HG02973 (cell line): ENCODE data around the gene COL4A6.

Source experiments
- ATAC-seq: cut with Tn5 transposase; IDR thresholded peaks from one replicate; pipeline ENCODE4 v1.9.1; 2021; ENCODE audit warnings: moderate library complexity; ENCODE audit not compliant: unreplicated experiment

Gene COL4A6

GRCh38 chrX:108163333-108164082, 274.7 kb downstream of the COL4A6 start:
- no peak for ATAC-seq

GRCh38 chrX:108162265-108162664, 276.0 kb downstream of the COL4A6 start:
- no peak for ATAC-seq

GRCh38 chrX:108160309-108160708, 277.9 kb downstream of the COL4A6 start:
- no peak for ATAC-seq

GRCh38 chrX:108159028-108159670, 279.1 kb downstream of the COL4A6 start:
- no peak for ATAC-seq

- no peak for ATAC-seq
Measured at GRCh38 chrX:108157628-108158027, 280.6 kb downstream of the COL4A6 start.

GRCh38 chrX:108156934-108157466, 281.2 kb downstream of the COL4A6 start:
- ATAC-seq, result no peak

- ATAC-seq, result no peak
Measured at GRCh38 chrX:108156082-108156481, 282.1 kb downstream of the COL4A6 start.

- peak; percentile 93 for ATAC-seq
Measured at GRCh38 chrX:108148524-108148923, 289.7 kb downstream of the COL4A6 start.

GRCh38 chrX:108138814-108139702, 299.2 kb downstream of the COL4A6 start:
- no peak for ATAC-seq

- no peak for ATAC-seq
Measured at GRCh38 chrX:108134724-108135123, 303.5 kb downstream of the COL4A6 start.

GRCh38 chrX:108132876-108133275, 305.3 kb downstream of the COL4A6 start:
- ATAC-seq, result no peak

GRCh38 chrX:108132034-108132433, 306.2 kb downstream of the COL4A6 start:
- no peak for ATAC-seq

- no peak for ATAC-seq
Measured at GRCh38 chrX:108131471-108131870, 306.8 kb downstream of the COL4A6 start.

- ATAC-seq, result no peak
Measured at GRCh38 chrX:108130889-108131288, 307.3 kb downstream of the COL4A6 start.

GRCh38 chrX:108127152-108127551, 311.1 kb downstream of the COL4A6 start:
- no peak for ATAC-seq

GRCh38 chrX:108126661-108127060, 311.6 kb downstream of the COL4A6 start:
- no peak for ATAC-seq

GRCh38 chrX:108123591-108124366, 314.4 kb downstream of the COL4A6 start:
- no peak for ATAC-seq

GRCh38 chrX:108122748-108123147, 315.5 kb downstream of the COL4A6 start:
- no peak for ATAC-seq

- ATAC-seq, result no peak
Measured at GRCh38 chrX:108121291-108121690, 316.9 kb downstream of the COL4A6 start.

GRCh38 chrX:108117988-108118387, 320.2 kb downstream of the COL4A6 start:
- ATAC-seq, result no peak

- ATAC-seq, result no peak
Measured at GRCh38 chrX:108114541-108114940, 323.7 kb downstream of the COL4A6 start.
